Ovary (tissue), 3 donors: Measurements from ENCODE around the gene PFDN4.

ENCODE experiments used
- EP300 ChIP-seq: sonication (generic); formaldehyde crosslinking; IDR thresholded peaks from one replicate; pipeline ENCODE4 v1.6.1; 2017; ENCODE audit warnings: antibody characterized with exemption
- POLR2A ChIP-seq: fragments of 450-650 bp; IDR thresholded peaks from one replicate; pipeline ENCODE4 v1.6.1; 2017; ENCODE audit warnings: antibody characterized with exemption, mild to moderate bottlenecking, moderate library complexity
- TF ChIP-seq, protein P1 (sequence below), 3 donors: fragments of 450-650 bp in 2 of 3; fragments of 200-600 bp in 1 of 3; IDR thresholded peaks; one replicate each; pipeline versions ENCODE4 v1.5.1 to v1.8.0; 2016 to 2022; ENCODE audit warnings: antibody characterized with exemption in 3 of 3, mild to moderate bottlenecking in 1 of 3
- donor health status: DM: no; HTN: no; CAD: no.

DNA sequence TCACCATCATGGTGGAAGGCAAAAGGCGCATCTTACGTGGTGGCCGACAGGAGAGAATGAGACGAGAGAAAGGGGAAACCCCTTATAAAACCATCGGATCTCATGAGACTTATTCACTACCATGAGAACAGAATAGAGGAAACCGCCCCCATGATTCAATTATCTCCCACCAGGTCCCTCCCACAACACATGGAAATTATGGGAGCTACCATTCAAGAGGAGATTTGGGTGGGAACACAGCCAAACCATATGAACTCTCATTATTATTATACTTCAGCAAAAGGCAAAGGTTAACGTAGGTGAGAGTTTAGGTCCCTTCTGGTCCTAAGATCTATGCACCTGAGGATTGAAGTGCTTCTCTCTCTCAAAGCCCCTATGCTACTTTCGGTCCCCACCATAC lies 2.4 kb upstream of the PFDN4 start:
- TF ChIP-seq, protein P1, sequence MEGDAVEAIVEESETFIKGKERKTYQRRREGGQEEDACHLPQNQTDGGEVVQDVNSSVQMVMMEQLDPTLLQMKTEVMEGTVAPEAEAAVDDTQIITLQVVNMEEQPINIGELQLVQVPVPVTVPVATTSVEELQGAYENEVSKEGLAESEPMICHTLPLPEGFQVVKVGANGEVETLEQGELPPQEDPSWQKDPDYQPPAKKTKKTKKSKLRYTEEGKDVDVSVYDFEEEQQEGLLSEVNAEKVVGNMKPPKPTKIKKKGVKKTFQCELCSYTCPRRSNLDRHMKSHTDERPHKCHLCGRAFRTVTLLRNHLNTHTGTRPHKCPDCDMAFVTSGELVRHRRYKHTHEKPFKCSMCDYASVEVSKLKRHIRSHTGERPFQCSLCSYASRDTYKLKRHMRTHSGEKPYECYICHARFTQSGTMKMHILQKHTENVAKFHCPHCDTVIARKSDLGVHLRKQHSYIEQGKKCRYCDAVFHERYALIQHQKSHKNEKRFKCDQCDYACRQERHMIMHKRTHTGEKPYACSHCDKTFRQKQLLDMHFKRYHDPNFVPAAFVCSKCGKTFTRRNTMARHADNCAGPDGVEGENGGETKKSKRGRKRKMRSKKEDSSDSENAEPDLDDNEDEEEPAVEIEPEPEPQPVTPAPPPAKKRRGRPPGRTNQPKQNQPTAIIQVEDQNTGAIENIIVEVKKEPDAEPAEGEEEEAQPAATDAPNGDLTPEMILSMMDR (IDR thresholded peaks at IDR 0.05) = no peak
- TF ChIP-seq POLR2A (no peak), EP300 (no peak)
